Colonic mucosa (tissue), 4 donors: ENCODE measurements around the gene AKR1B15. TPM values are rescaled to one million over a fixed set of nuclear protein-coding genes. Genes with fewer than 3 reads are reported as not detected.
A peak's percentile ranks its signal among the peaks of the same experiment; 100 is the strongest.

Experiments used
- DNase-seq: peaks from one replicate; pipeline ENCODE4 v3.0.0-alpha.2; 2020
- H3K27ac ChIP-seq: fragments of 200-600 bp; one replicate; pipeline ENCODE4 v1.8.0; 2021
- H3K27me3 ChIP-seq: fragments of 200-600 bp; one replicate; pipeline ENCODE4 v1.8.0; 2021
- H3K36me3 ChIP-seq: fragments of 200-600 bp; one replicate; pipeline ENCODE4 v1.8.0; 2021
- H3K4me1 ChIP-seq: fragments of 200-600 bp; one replicate; pipeline ENCODE4 v1.8.0; 2021; ENCODE audit warnings: mild to moderate bottlenecking
- H3K4me3 ChIP-seq: fragments of 200-600 bp; one replicate; pipeline ENCODE4 v1.8.0; 2021
- H3K9ac ChIP-seq, 2 donors: one replicate each; pipeline ENCODE4 v1.7.0; 2013; ENCODE audit warnings: control low read depth in 2 of 2, low read depth in 2 of 2, low read length in 2 of 2
- H3K9me3 ChIP-seq: fragments of 200-600 bp; one replicate; pipeline ENCODE4 v1.8.0; 2021
- intact Hi-C: fragments of 100-400 bp; cut with DNase I; formaldehyde crosslinking; loops from one replicate; pipeline ENCODE4 v1.14.1; 2022
- total RNA-seq, 2 donors: library from RNA; stranded (reverse); fragmentation: NEBNext Ultra II Directional in 1 of 2; extraction: Animal tissue kit (Norgen Biotek cat#: 25700) in 1 of 2; gene quantifications; one replicate each; pipeline ENCODE4 v1.2.1, GENCODE V29; 2021
- TF ChIP-seq, protein P1 (sequence below): fragments of 200-600 bp; IDR thresholded peaks from one replicate; pipeline ENCODE4 v1.8.0; 2022; ENCODE audit warnings: antibody characterized with exemption, mild to moderate bottlenecking
- donor health status: healthy.
- donor health status: DM: no; HTN: no; CAD: no.
- donor health status: DM: no; HTN: no; CAD: no.

AKR1B15 gene
- total RNA-seq, 2 donors from 2014 or later: 6.5 to 10.6 TPM

DNA sequence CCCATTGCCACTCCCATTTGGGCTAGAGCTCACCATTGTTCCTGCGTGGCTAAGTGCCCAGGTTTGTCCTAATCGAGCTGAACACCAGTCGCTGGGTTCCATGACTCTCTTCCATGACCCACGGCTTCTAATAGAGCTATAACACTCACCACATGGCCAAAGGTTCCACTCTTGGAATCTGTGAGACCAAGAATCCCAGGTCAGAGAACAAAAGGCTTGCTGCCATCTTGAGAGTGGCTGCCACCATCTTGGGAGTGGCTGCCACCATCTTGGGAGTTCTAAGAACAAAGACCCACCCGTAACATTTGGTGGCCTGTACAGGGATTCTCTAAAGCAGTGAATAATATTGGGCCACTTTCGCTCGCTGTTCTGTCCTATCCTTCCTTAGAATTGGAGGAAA, 37.0 kb downstream of the AKR1B15 start:
- H3K4me3 ChIP-seq: no peak overlapping the region
- H3K4me1 ChIP-seq: no peaks in the 10 kb centered on the region
- H3K9ac ChIP-seq: no peak overlapping the region
- intact Hi-C loops: no loop called here
- no peaks in the 10 kb centered on the region for H3K27me3 ChIP-seq
- H3K36me3 ChIP-seq: no peaks in the 10 kb centered on the region
- H3K27ac ChIP-seq: no peak overlapping the region
- DNase-seq: no peak
- no peaks in the 10 kb centered on the region for H3K9me3 ChIP-seq
- TF ChIP-seq, protein P1, sequence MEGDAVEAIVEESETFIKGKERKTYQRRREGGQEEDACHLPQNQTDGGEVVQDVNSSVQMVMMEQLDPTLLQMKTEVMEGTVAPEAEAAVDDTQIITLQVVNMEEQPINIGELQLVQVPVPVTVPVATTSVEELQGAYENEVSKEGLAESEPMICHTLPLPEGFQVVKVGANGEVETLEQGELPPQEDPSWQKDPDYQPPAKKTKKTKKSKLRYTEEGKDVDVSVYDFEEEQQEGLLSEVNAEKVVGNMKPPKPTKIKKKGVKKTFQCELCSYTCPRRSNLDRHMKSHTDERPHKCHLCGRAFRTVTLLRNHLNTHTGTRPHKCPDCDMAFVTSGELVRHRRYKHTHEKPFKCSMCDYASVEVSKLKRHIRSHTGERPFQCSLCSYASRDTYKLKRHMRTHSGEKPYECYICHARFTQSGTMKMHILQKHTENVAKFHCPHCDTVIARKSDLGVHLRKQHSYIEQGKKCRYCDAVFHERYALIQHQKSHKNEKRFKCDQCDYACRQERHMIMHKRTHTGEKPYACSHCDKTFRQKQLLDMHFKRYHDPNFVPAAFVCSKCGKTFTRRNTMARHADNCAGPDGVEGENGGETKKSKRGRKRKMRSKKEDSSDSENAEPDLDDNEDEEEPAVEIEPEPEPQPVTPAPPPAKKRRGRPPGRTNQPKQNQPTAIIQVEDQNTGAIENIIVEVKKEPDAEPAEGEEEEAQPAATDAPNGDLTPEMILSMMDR: no peak

DNA sequence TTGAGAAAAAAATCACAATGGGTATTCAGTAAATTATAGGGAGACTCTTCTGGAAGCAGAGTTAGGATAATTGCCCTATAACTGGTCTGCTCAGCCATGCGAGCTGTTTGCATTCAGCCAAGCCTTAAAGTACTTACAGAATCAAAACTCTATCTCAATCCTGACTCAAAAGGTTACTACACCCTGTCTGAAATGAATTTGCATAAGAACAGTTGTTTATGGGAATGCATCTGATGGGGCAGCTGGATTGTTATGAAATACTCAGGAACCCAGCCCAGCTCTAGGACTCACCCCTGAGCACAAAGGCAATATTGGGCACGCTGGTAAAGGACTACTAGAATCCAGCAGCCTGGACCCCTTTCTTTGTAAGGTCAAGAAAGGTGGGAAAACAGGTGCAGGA, 38.8 kb downstream of the AKR1B15 start:
- no peak for DNase-seq
- Histone ChIP-seq H3K4me1 (no peaks in the 10 kb centered on the region), H3K27ac (no peak overlapping the region), H3K27me3 (no peaks in the 10 kb centered on the region), H3K4me3 (no peak overlapping the region), H3K9ac (no peak overlapping the region), H3K36me3 (no peaks in the 10 kb centered on the region), H3K9me3 (no peaks in the 10 kb centered on the region)
- intact Hi-C loops: no loop called here
- TF ChIP-seq, protein P1: no peak

DNA sequence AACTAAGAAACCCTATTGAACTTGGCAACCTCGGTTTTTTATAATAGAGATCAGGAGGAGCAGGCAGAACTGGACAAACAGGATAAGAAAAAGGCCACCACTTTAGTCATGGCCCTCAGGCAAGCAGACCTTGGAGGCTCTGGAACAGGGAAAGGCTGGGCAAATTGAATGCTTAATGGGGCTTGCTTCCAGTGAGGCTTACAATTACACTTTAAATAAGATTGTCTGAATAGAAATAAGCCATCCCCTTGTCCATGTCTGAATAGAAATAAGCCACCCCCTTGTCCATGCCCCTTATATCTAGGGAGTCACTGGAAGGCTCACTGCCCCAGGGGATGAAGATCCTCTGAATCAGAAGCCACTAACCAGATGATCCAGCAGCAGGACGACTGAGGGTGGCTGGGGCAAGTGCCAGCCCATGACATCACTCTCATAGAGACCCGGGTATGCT, 40.6 kb downstream of the AKR1B15 start:
- H3K9me3 ChIP-seq: no peaks in the 10 kb centered on the region
- H3K4me1 ChIP-seq: no peaks in the 10 kb centered on the region
- no peak for DNase-seq
- TF ChIP-seq, protein P1: no peak
- H3K27me3 ChIP-seq: no peaks in the 10 kb centered on the region
- H3K4me3 ChIP-seq: no peak overlapping the region
- no peak overlapping the region for H3K27ac ChIP-seq
- intact Hi-C loops: no loop called here
- no peaks in the 10 kb centered on the region for H3K36me3 ChIP-seq
- no peak overlapping the region for H3K9ac ChIP-seq

DNA sequence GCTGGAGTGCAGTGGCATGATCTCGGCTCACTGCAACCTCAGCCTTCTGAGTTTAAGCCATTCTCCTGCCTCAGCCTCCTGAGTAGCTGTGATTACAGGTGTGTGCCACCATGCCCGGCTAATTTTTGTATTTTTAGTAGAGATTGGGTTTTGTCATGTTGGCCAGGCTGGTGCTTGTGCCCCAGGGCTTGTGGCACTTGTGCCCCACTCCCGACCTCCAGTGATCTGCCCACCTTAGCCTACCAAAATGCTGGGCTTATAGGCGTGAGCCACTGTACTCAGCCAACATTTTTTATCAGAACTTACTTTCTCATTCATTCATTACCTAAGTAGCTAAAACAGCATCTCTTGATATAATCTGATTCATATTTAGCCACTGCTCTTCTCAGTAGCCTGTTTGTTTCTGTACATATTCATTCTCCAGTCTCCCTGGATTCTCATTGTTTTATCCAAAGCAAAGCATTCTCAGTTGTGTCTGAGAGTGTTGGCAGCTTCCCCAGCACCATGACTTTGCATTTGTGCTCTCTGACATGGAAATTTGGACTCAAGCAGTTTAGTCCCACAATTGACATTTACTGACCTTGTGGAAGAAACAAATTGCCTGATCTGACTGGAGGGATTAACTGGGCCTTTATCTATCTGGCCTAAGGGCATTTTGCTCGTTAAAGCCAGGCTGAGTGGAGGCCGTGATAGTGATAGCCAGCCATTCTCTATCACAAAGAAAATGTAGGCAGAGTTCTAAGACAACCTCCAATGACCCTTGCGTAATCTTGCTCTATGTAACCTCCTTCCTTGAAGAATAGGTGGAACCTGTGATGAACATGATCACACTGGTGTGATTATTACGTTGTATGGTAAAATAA, 44.9 kb downstream of the AKR1B15 start:
- Histone ChIP-seq H3K9me3 (no peaks in the 10 kb centered on the region), H3K4me3 (no peak overlapping the region), H3K4me1 (no peaks in the 10 kb centered on the region), H3K36me3 (no peaks in the 10 kb centered on the region), H3K9ac (no peak overlapping the region), H3K27me3 (no peaks in the 10 kb centered on the region), H3K27ac (no peak overlapping the region)
- DNase-seq: peak; percentile 51
- intact Hi-C loops: no loop called here
- TF ChIP-seq, protein P1: no peak

DNA sequence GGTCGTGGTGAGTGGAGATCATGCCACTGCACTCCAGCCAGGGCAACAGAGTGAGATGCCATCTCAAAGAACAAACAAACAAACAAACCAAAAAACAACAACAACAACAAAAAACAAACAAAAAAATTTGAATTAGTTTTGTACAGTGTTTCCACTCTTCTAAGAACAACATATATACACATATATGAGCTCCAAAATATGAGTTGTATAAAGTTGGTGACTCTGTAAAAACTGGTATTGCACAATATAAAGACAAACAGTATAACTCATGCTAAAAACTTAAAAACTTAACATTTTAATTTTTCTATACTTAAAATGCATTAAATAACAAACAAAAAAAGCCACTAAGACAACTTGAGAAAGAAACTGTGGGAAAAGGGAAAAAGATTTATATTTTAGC, 46.0 kb downstream of the AKR1B15 start:
- no peak for DNase-seq
- no peaks in the 10 kb centered on the region for H3K36me3 ChIP-seq
- H3K9me3 ChIP-seq: no peaks in the 10 kb centered on the region
- no peaks in the 10 kb centered on the region for H3K27me3 ChIP-seq
- no peaks in the 10 kb centered on the region for H3K4me1 ChIP-seq
- intact Hi-C loops: no loop called here
- no peak overlapping the region for H3K4me3 ChIP-seq
- no peak overlapping the region for H3K9ac ChIP-seq
- no peak overlapping the region for H3K27ac ChIP-seq
- TF ChIP-seq, protein P1: no peak
